Upper lobe of left lung (tissue), 6 donors: ENCODE measurements around the gene ADCY5. TPM values are rescaled to one million over a fixed set of nuclear protein-coding genes. Genes with fewer than 3 reads are reported as not detected.

Experiments
- ATAC-seq, 2 donors: fragments of 200-7000 bp; cut with Tn5 transposase; one replicate each; pipeline ENCODE4 v1.9.1; 2022; ENCODE audit warnings: mild to moderate bottlenecking in 2 of 2, moderate library complexity in 2 of 2; ENCODE audit not compliant: low FRiP score in 2 of 2
- DNase-seq, 2 donors: peaks; one replicate each; pipeline ENCODE4 v3.0.0-alpha.2; 2019 to 2020
- H3K27ac ChIP-seq, 4 donors: fragments of 200-600 bp; sonication (generic); one replicate each; pipeline ENCODE4 v1.5.1; 2016 to 2019
- H3K27me3 ChIP-seq, 4 donors: fragments of 200-600 bp; sonication (generic); one replicate each; pipeline ENCODE4 v1.5.1; 2017 to 2019
- H3K36me3 ChIP-seq, 4 donors: fragments of 200-600 bp; sonication (generic); one replicate each; pipeline ENCODE4 v1.5.1; 2016 to 2019
- H3K4me1 ChIP-seq, 4 donors: fragments of 200-600 bp; sonication (generic); one replicate each; pipeline ENCODE4 v1.5.1; 2018 to 2019
- H3K4me3 ChIP-seq, 4 donors: fragments of 200-600 bp; sonication (generic); one replicate each; pipeline ENCODE4 v1.5.1; 2017 to 2019; ENCODE audit warnings: mild to moderate bottlenecking in 2 of 4, moderate library complexity in 1 of 4
- H3K9me3 ChIP-seq, 4 donors: fragments of 200-600 bp; sonication (generic); one replicate each; pipeline ENCODE4 v1.5.1; 2018 to 2019
- EP300 ChIP-seq, 4 donors: sonication (generic); formaldehyde crosslinking; IDR thresholded peaks; one replicate each; pipeline ENCODE4 v1.5.1; 2017; ENCODE audit warnings: antibody characterized with exemption in 4 of 4, control low read depth in 2 of 4
- POLR2A ChIP-seq, 4 donors: fragments of 450-650 bp; IDR thresholded peaks; one replicate each; pipeline ENCODE4 v1.5.1; 2016 to 2017; ENCODE audit warnings: antibody characterized with exemption in 4 of 4, mild to moderate bottlenecking in 2 of 4
- POLR2AphosphoS5 ChIP-seq, 2 donors: sonication (generic); formaldehyde crosslinking; IDR thresholded peaks; one replicate each; pipeline ENCODE4 v1.5.1; 2017; ENCODE audit warnings: antibody characterized with exemption in 2 of 2
- WGBS, 2 donors: methylation state at CpG; one replicate each; pipeline ENCODE4 v1.1.5; 2017 to 2018; 5-methylcytosine and 5-hydroxymethylcytosine counted together
- total RNA-seq, 6 donors: library from RNA; depleted of rRNA in 4 of 6; stranded (reverse); fragments of >200 nt in 4 of 6; gene quantifications; one replicate each; pipeline versions ENCODE4 v1.1.0 to v1.2.1, GENCODE V29; 2016 to 2021
- TF ChIP-seq, protein P1 (sequence below), 6 experiments: fragments of 450-650 bp in 4 of 6; fragments of 200-600 bp in 2 of 6; sonication (generic) in 2 of 6; IDR thresholded peaks; one replicate each; pipeline ENCODE4 v1.5.1; 2016 to 2019; ENCODE audit warnings: antibody characterized with exemption in 6 of 6
- donor health status: DM: no; HTN: no; CAD: no; lungs with moderate emphysema.
- donor health status: DM: no; HTN: yes; CAD: no; lungs with severe emphysema.

The ADCY5 gene
- total RNA-seq, 6 donors from 2014 or later = 2.1 to 23.0 (median 3.2) TPM

- no peaks in the 10 kb centered on the region for H3K9me3 ChIP-seq
- DNase-seq = no peak
These were observed 121.4 kb downstream of the ADCY5 start for GRCh38 chr3:123327480-123327879.

DNA sequence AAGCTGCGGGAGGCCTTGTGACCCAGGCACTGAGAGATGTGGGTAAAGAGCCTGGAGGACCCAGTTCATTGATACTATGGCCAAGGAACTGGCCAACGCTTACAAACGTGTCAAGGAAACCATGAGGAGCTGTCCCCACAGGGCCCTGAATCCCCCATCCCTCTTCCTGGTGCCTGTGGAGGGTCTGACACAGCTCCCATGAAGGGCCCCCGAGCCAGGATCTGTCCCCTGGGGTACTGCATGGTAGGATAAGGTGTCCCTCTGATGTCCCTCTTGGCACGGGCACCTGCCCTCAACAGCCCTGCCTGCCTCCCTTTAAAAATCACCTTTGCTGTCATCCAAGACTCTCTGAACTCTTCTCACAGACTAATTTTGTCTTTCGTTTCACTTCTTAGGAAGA, 122.4 kb downstream of the ADCY5 start:
- H3K9me3 ChIP-seq = no peaks in the 10 kb centered on the region
- ATAC-seq (no peak), DNase-seq (no peak)
- 74 to 75% methylated on average over 3 to 6 of the region's 6 CpGs for WGBS, 2 donors
- no peaks in the 10 kb centered on the region for H3K36me3 ChIP-seq
- no peaks in the 10 kb centered on the region for H3K4me1 ChIP-seq
- no peaks in the 10 kb centered on the region for H3K27me3 ChIP-seq
- no peak overlapping the region for H3K27ac ChIP-seq
- no peak overlapping the region for H3K4me3 ChIP-seq
- TF ChIP-seq POLR2AphosphoS5 (IDR thresholded peaks at IDR 0.05) = no peak
- no peak for TF ChIP-seq EP300 (IDR thresholded peaks at IDR 0.05)
- TF ChIP-seq, protein P1, sequence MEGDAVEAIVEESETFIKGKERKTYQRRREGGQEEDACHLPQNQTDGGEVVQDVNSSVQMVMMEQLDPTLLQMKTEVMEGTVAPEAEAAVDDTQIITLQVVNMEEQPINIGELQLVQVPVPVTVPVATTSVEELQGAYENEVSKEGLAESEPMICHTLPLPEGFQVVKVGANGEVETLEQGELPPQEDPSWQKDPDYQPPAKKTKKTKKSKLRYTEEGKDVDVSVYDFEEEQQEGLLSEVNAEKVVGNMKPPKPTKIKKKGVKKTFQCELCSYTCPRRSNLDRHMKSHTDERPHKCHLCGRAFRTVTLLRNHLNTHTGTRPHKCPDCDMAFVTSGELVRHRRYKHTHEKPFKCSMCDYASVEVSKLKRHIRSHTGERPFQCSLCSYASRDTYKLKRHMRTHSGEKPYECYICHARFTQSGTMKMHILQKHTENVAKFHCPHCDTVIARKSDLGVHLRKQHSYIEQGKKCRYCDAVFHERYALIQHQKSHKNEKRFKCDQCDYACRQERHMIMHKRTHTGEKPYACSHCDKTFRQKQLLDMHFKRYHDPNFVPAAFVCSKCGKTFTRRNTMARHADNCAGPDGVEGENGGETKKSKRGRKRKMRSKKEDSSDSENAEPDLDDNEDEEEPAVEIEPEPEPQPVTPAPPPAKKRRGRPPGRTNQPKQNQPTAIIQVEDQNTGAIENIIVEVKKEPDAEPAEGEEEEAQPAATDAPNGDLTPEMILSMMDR (IDR thresholded peaks at IDR 0.05) = no peak
- no peak for TF ChIP-seq POLR2A (IDR thresholded peaks at IDR 0.05)

More at GRCh38 chr3:123327480-123327879, 121.4 kb downstream of the ADCY5 start:
- Histone ChIP-seq H3K4me3 (no peak overlapping the region), H3K36me3 (no peaks in the 10 kb centered on the region), H3K27ac (no peak overlapping the region), H3K27me3 (no peaks in the 10 kb centered on the region), H3K4me1 (no peaks in the 10 kb centered on the region)
- WGBS, 2 donors = 74 to 80% methylated on average over 12 of the region's 12 CpGs
- ATAC-seq = no peak
- TF ChIP-seq POLR2A (IDR thresholded peaks at IDR 0.05) (no peak), POLR2AphosphoS5 (IDR thresholded peaks at IDR 0.05) (no peak), EP300 (IDR thresholded peaks at IDR 0.05) (no peak)
- TF ChIP-seq, protein P1 (IDR thresholded peaks at IDR 0.05) = no peak

GRCh38 chr3:123325766-123326256, 123.1 kb downstream of the ADCY5 start:
- ATAC-seq = no peak
- Histone ChIP-seq H3K4me3 (no peak overlapping the region), H3K27ac (no peak overlapping the region), H3K4me1 (no peaks in the 10 kb centered on the region), H3K27me3 (no peaks in the 10 kb centered on the region), H3K36me3 (no peaks in the 10 kb centered on the region), H3K9me3 (no peaks in the 10 kb centered on the region)
- WGBS, 2 donors = 89 to 100% methylated on average over 2 to 8 of the region's 8 CpGs
- TF ChIP-seq POLR2AphosphoS5 (IDR thresholded peaks at IDR 0.05) (no peak), POLR2A (IDR thresholded peaks at IDR 0.05) (no peak), EP300 (IDR thresholded peaks at IDR 0.05) (no peak)
- TF ChIP-seq, protein P1 (IDR thresholded peaks at IDR 0.05) = no peak
- DNase-seq = no peak

GRCh38 chr3:123324880-123325765, 123.8 kb downstream of the ADCY5 start:
- WGBS, 2 donors = 86 to 93% methylated on average over 12 to 15 of the region's 15 CpGs
- no peak overlapping the region for H3K27ac ChIP-seq
- no peaks in the 10 kb centered on the region for H3K9me3 ChIP-seq
- H3K4me1 ChIP-seq = no peaks in the 10 kb centered on the region
- no peaks in the 10 kb centered on the region for H3K27me3 ChIP-seq
- H3K36me3 ChIP-seq = no peaks in the 10 kb centered on the region
- H3K4me3 ChIP-seq = no peak overlapping the region
- ATAC-seq (no peak), DNase-seq (no peak)
- TF ChIP-seq POLR2AphosphoS5 (IDR thresholded peaks at IDR 0.05) = no peak
- TF ChIP-seq, protein P1 (IDR thresholded peaks at IDR 0.05) = no peak
- TF ChIP-seq EP300 (IDR thresholded peaks at IDR 0.05) = no peak
- no peak for TF ChIP-seq POLR2A (IDR thresholded peaks at IDR 0.05)
